Measurements from ENCODE around the gene OR4X2. TPM values are rescaled to one million over a fixed set of nuclear protein-coding genes. Genes with fewer than 3 reads are reported as not detected.

OR4X2 gene, protein sequence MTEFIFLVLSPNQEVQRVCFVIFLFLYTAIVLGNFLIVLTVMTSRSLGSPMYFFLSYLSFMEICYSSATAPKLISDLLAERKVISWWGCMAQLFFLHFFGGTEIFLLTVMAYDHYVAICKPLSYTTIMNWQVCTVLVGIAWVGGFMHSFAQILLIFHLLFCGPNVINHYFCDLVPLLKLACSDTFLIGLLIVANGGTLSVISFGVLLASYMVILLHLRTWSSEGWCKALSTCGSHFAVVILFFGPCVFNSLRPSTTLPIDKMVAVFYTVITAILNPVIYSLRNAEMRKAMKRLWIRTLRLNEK
- total RNA-seq (2022; extraction: Qiagen RNA extraction; ENCODE audit: low read depth): not detected in 5 replicates

DNA sequence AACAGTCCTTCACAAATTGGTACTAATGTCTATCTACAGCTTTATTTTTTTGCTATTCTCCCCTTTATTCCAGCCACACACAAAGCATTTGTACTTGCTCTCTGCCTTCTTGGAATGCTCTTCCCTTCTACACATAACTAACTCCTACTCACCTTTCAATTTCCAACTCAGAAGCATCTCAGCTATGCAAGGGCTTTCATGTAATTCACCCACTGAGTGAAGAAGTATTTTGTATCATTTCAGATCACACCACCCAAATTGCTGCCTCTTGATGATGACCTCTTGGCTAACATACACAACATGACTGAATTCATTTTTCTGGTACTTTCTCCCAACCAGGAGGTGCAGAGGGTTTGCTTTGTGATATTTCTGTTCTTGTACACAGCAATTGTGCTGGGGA is at the start of gene OR4X2:
Gene OR4X2, plus strand, starts transcription at position 301 of the 400 bp plus-strand sequence. Its CDS starts 0 bp downstream, at position 301.

DNA sequence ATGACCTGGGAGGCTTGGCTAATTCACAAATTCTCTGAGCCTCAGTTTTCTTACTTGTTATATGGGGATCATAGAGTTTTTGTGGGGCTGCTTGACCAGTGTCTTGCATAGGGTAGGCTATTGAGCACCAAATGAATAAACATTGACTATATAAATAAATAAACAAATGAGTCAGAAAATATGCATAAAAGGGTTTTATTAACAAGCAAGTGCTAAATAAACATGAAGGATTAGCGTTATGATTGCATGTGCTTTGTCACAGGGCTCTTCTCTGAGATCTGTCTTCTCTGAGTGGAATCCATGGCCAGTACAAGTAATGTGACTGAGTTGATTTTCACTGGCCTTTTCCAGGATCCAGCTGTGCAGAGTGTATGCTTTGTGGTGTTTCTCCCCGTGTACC is 28.4 kb upstream of the OR4X2 start, which contains the start of gene OR4B1:
Gene OR4B1, plus strand, starts transcription at position 301 of the 400 bp plus-strand sequence. Its CDS starts 0 bp downstream, at position 301.

DNA sequence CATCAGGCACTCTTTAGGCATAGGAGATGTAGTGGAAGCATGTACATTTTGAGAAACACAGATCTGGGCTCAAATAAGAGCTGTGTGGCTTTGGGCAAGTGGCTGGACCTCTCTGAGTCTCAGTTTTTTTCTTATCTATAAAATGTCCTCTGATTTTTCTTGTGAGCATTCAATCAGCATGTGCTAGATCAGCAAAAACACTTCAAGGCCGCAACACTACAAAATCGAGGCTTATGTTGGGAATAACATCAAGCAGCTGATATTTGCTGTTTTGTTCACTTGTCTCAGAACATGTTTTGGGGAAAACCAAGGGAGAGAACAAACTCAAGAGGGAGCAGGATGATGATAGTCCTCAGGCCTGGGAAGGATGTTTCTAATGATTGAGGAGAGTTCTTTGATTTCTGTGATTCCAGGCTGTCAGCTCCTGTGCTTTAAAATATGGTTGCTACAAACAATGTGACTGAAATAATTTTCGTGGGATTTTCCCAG is 18.6 kb downstream of the OR4X2 start, which contains the start of gene OR4X1:
Gene OR4X1, plus strand, starts transcription at position 439 of the 489 bp plus-strand sequence. Its CDS starts 0 bp downstream, at position 439.

Other genes starting within 250 kb of the OR4X2 start
- not detected in 5 replicates for gene OR4B1, start 28.3 kb upstream of the OR4X2 start, total RNA-seq (2022; extraction: Qiagen RNA extraction; ENCODE audit: low read depth)
- not detected in 5 replicates for gene OR4X1, start 18.8 kb downstream of the OR4X2 start, total RNA-seq (2022; extraction: Qiagen RNA extraction; ENCODE audit: low read depth)
- not detected in 5 replicates for gene OR4S1, start 61.1 kb downstream of the OR4X2 start, total RNA-seq (2022; extraction: Qiagen RNA extraction; ENCODE audit: low read depth)
- not detected in 5 replicates for gene OR4C3, start 79.8 kb downstream of the OR4X2 start, total RNA-seq (2022; extraction: Qiagen RNA extraction; ENCODE audit: low read depth)
- gene OR4C5, start 121.4 kb downstream of the OR4X2 start, total RNA-seq (2022; extraction: Qiagen RNA extraction; ENCODE audit: low read depth): not detected in 5 replicates
- not detected in 5 replicates for gene OR4A47, start 243.7 kb downstream of the OR4X2 start, total RNA-seq (2022; extraction: Qiagen RNA extraction; ENCODE audit: low read depth)